GM18505 (cell line): Measurements from ENCODE around the gene SLC35B4.

Experiments
- ATAC-seq: cut with Tn5 transposase; IDR thresholded peaks from one replicate; pipeline ENCODE4 v1.9.1; 2021; ENCODE audit not compliant: unreplicated experiment
- POLR2A ChIP-seq: IDR thresholded peaks from 4 replicates; pipeline ENCODE4 v1.6.1; 2011; ENCODE audit warnings: borderline replicate concordance; ENCODE audit not compliant: insufficient read depth, insufficient read length; ENCODE audit errors: extremely low read depth

The SLC35B4 gene

GRCh38 chr7:134324107-134324506 lies 7.4 kb upstream of the SLC35B4 start:
- ATAC-seq = no peak
- TF ChIP-seq POLR2A = no peak

GRCh38 chr7:134320201-134320600 lies 3.5 kb upstream of the SLC35B4 start:
- TF ChIP-seq POLR2A = no peak
- no peak for ATAC-seq

GRCh38 chr7:134318443-134318842 lies 1.7 kb upstream of the SLC35B4 start:
- no peak for TF ChIP-seq POLR2A
- no peak for ATAC-seq

GRCh38 chr7:134317434-134317833 lies 704 bp upstream of the SLC35B4 start:
- no peak for ATAC-seq
- no peak for TF ChIP-seq POLR2A

GRCh38 chr7:134315679-134316538 lies 821 bp downstream of the SLC35B4 start:
- peak; percentile 4 for ATAC-seq
- TF ChIP-seq POLR2A = no peak

- no peak for ATAC-seq
- no peak for TF ChIP-seq POLR2A
Measured at GRCh38 chr7:134313543-134313942, 3.2 kb downstream of the SLC35B4 start.

- no peak for ATAC-seq
- no peak for TF ChIP-seq POLR2A
Measured at GRCh38 chr7:134312717-134313116, 4.0 kb downstream of the SLC35B4 start.

GRCh38 chr7:134311807-134312206 lies 4.9 kb downstream of the SLC35B4 start:
- ATAC-seq = no peak
- TF ChIP-seq POLR2A = no peak

- ATAC-seq = no peak
- TF ChIP-seq POLR2A = no peak
Measured at GRCh38 chr7:134308548-134308947, 8.2 kb downstream of the SLC35B4 start.

- no peak for TF ChIP-seq POLR2A
- no peak for ATAC-seq
Measured at GRCh38 chr7:134307320-134307719, 9.4 kb downstream of the SLC35B4 start.

GRCh38 chr7:134302120-134302519 lies 14.6 kb downstream of the SLC35B4 start:
- TF ChIP-seq POLR2A = no peak
- ATAC-seq = no peak

GRCh38 chr7:134301592-134301991 lies 15.1 kb downstream of the SLC35B4 start:
- TF ChIP-seq POLR2A = no peak
- ATAC-seq = no peak

- no peak for ATAC-seq
- TF ChIP-seq POLR2A = no peak
Measured at GRCh38 chr7:134300988-134301387, 15.7 kb downstream of the SLC35B4 start.

GRCh38 chr7:134298902-134299683 lies 17.6 kb downstream of the SLC35B4 start:
- TF ChIP-seq POLR2A = no peak
- no peak for ATAC-seq
